HG03575 (cell line): Measurements from ENCODE around the gene STRA6.

ENCODE experiments used
- ATAC-seq: cut with Tn5 transposase; IDR thresholded peaks from one replicate; pipeline ENCODE4 v1.9.1; 2021; ENCODE audit not compliant: unreplicated experiment, insufficient number of reproducible peaks, low FRiP score; ENCODE audit errors: extremely low read depth

The STRA6 gene

GRCh38 chr15:74228723-74229081 lies 26.1 kb upstream of the STRA6 start:
- ATAC-seq = no peak

- no peak for ATAC-seq
Measured at GRCh38 chr15:74227968-74228722, 25.6 kb upstream of the STRA6 start.

DNA sequence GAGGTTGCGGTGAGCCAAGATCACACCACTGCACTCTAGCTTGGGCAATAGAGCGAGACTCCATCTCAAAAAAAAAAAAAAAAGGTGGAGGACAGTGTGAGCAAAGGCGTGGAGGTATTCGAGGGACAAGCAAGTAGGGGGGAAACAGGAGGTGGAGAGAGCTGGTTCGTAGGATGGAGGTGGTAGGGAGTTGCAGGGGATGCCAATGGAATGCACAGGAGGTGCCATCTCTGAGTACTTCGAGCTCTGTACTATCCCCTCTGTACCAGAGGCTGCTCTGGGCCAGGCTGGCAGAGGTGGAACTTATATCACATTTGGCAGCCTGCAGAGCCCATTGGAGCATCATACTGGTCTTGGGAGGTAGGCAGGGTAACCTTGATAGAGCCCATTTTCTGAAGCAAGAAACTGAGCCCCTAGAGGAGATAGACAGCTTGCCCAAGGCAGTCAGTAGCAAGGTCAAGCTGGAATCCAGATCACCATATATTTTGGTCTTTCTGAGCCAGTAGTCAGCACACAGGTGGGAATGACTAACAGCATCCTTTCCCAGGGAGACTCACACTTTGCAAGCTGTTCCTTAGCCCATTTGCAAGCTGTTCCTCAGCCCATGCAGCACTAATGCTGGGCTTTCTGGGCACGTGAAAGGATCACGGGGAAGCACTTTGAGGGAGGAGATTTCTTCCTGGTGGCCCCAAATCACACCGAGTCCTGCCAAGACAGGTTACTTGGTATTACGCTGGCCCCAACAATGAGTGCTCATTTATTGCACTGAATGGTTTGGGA lies 24.4 kb upstream of the STRA6 start:
- no peak for ATAC-seq

GRCh38 chr15:74225928-74226327 lies 23.3 kb upstream of the STRA6 start:
- no peak for ATAC-seq

DNA sequence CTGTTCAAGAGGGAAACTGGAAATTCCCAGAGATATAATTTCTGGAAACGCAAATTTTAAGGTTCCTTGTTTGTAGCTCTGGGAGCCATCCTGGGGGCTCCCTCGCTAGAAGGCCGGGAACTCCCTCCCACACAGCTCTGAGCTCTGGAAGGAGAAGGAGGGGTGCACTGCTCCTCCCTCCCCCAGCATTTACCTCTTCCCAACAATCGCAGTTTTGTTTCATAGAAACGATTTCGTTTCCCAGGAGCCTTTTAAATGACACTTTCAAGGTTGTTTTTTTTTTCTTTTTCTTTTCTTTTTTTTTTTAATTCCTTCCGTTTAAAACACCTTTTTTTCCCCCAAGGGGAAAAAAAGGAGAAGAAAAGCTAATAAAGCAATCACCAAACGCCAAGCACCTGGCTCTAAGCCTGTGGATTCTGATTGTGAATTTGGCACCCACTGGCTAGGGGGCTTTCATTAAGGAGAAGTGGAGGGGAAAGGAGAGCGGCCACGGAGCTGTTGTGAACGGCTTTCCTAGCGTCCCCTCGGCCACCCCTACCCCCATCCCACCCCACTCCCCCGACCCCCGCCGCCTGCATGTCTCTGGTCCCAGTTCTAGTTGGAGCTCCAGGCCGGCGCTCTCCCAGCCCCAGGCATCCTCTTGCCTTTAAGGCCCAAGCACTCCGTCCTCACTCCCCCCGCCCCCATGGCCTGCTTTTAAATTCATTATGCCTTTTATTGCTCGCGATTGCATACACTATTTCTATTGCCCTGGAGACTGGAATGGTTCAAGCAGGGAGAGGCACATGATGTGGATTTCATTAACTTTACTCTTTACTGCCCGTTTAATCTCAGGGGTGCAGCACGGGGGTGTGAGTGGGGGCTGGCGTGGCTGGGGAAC lies 19.9 kb upstream of the STRA6 start:
- ATAC-seq = no peak

DNA sequence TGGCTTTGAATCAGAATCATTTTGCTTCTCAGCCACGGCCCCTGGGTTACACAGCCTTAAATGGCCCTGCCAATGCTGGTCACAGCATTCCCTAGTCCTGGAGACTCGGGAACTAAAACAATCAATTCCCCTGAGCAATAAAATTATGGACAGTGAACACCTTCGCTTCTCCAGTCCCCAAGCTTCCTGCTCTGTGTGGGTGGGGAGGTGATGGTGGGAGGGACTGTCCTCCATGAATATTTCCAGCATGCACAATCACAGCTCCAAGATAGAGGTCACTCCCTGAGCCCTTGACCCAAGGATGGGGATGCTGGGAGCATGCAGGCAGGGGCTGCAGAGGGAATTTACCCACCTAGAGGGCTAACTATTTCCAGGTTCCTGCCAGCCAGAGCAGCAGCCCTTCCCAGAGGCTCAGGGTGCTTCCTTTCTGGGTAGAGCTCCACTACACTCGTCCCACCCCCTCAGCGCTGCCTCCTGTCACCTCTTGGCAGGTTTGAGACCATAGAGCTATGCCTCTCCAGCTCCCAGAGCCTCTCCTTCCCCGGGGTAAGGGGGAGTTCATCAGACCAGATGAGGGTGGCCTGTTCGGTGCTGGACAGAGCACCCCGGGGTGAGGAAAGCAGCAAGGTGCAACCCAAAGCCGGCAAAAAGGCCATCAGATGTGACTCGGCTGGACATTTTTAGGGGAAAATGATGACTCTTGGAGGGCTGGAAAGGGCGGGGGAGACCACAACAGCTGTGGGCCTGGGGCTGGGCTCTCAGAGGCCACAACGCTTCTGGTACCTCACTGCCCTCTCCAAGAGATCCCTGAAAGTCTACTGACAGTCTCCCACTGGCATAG lies 19.0 kb upstream of the STRA6 start:
- no peak for ATAC-seq

- ATAC-seq = no peak
Measured at GRCh38 chr15:74220475-74221248, 18.1 kb upstream of the STRA6 start.

DNA sequence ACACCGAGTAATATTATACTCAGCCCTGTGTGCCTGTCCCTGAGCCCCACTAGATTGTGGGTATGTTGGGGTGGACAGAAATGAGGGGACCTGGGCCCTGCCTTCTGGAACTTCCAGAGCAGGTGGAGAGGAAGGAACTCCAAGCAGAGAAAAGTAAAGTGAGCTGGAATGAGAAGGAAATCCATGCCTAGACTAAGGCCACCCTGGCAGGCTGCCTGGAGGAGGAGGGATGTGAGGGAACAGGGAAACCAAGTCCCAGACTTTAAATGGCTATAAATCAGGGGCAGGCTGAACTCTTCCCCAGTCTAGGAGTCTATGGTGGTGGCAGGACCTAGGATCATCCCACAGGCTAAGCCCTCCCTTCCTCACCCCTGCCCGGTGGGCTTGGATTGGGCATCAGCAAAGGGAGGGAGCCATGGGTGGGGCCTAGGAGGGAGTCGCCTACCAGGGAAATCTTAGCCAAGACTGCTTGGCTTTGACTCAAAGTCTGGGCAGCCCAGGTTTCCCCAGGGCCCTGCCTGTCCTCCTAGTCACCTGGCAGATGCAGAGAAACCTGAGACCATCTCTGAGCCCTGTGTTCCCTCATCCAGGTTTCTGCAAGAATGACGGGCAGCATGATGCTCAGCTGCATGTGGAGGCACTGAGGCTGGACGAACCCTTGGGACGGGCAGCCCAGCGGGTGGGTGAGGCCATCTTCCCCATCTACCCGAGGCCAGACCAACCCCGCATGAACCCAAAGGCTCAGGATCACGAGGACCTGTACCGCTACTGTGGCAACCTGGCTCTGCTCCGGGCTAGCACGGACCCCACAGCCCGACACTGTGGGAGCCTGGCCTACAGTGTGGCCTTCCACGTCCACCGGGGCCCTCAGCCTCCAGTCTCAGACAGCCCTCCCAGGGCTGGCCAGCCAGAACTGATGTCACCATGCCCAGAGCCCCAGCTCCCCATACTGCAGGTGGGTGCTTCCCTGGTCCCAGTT lies 15.6 kb upstream of the STRA6 start:
- no peak for ATAC-seq

- no peak for ATAC-seq
Measured at GRCh38 chr15:74216949-74217348, 14.4 kb upstream of the STRA6 start.

DNA sequence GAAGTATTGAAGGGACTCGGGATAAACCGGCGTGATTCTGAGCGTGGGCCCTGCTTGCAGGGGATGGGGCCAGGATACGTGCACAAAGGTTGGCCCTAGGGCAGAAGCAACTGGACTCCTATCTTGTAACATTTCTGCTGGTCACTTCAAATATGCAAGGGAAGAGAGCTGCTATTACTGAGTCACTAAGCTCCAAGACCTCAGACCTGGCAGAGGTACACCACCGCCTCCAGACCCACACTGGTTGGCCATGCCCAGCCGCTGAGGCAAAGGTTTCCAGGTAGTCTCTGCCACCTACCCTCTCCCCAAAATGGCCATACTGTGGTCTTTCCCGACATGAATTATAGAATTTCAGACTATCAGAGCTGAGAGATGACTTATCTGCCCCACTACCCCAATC lies 13.4 kb upstream of the STRA6 start:
- no peak for ATAC-seq

GRCh38 chr15:74214324-74215021 lies 11.9 kb upstream of the STRA6 start:
- ATAC-seq = no peak

DNA sequence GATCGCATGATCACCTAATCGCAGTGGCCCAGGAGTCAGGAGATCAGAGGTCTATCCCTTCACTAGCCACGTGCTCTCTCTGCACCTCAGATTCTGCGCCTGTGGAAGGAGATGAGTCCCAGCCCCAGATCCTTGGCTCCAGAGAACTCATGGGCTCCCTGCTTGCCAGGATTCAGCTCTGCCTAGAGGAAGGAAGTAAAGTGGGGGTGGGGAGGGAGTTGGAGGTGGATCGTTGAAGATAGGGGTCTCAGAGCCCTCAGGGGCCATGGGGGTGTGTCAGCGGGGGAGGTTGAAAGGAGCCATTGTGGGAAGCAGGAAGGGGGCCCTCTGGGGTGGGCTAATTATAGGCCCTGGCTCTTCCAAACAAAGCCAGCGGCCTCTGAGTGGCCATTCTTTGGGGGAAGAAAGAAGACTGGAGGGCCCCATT lies 11.3 kb upstream of the STRA6 start:
- no peak for ATAC-seq

GRCh38 chr15:74212494-74212893 lies 9.9 kb upstream of the STRA6 start:
- no peak for ATAC-seq

GRCh38 chr15:74211656-74212055 lies 9.1 kb upstream of the STRA6 start:
- no peak for ATAC-seq

DNA sequence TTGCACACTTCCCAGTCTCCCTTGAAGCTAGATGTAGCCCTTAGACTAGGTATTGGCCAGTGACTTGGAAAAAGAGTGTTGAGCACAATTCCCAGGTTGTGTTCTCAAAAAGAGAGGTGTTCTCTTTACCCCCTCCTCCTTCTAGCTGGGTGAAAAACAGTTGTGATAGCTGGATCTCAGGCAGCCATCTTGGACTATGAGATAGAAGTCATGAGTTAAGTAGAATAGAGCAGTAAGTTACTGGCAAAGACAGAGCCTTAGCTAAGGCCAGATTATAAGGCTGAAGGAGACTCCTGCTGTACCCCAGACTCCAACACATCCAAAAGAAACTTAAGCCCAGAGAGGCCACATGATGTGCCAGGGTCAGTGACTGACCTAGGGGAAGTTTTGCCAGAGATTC lies 8.1 kb upstream of the STRA6 start:
- ATAC-seq = no peak

GRCh38 chr15:74209997-74210671 lies 7.5 kb upstream of the STRA6 start:
- ATAC-seq = no peak
